ENCODE data around the gene OCSTAMP.

OCSTAMP gene

GRCh38 chr20:46551522-46552381 lies 1.3 kb upstream of the OCSTAMP start:
- Histone ChIP-seq H3K36me3 (replicated peaks; ENCODE audit: low read depth, low read length) (no peaks in the 10 kb centered on the region), H3K4me3 (ENCODE audit: low read length) (no peak overlapping the region), H3K9ac (ENCODE audit: low read length) (no peak overlapping the region), H2AFZ (ENCODE audit: low read depth, low read length) (no peak overlapping the region), H3K9me3 (ENCODE audit: insufficient read depth, low read length) (no peaks in the 10 kb centered on the region), H3K27ac (ENCODE audit: low read length) (no peak overlapping the region), H3K4me1 (ENCODE audit: low read length) (peaks cover 17% of the 10 kb centered on the region), H3K4me2 (ENCODE audit: low read length) (no peak overlapping the region), H4K20me1 (ENCODE audit: insufficient read depth, low read length) (no peaks in the 10 kb centered on the region), H3K79me2 (ENCODE audit: low read length) (no peaks in the 10 kb centered on the region), H3K27me3 (ENCODE audit: low read depth, low read length) (peaks cover 33% of the 10 kb centered on the region)
- TF ChIP-seq EZH2phosphoT487 (IDR thresholded peaks at IDR 0.05; ENCODE audit: low read depth) (no peak), CTCF (IDR thresholded peaks at IDR 0.05; ENCODE audit: low read depth, low read length) (no peak)

- Histone ChIP-seq H3K27ac (ENCODE audit: low read length) (no peak overlapping the region), H3K79me2 (ENCODE audit: low read length) (no peaks in the 10 kb centered on the region), H3K9me3 (ENCODE audit: insufficient read depth, low read length) (no peaks in the 10 kb centered on the region), H3K4me1 (ENCODE audit: low read length) (peaks cover 25% of the 10 kb centered on the region), H4K20me1 (ENCODE audit: insufficient read depth, low read length) (0 out of 2 replicates have a peak, but pooled peaks cover 3% of the 10 kb centered on the region), H3K4me3 (ENCODE audit: low read length) (no peak overlapping the region), H2AFZ (ENCODE audit: low read depth, low read length) (no peak overlapping the region), H3K9ac (ENCODE audit: low read length) (no peak overlapping the region), H3K36me3 (replicated peaks; ENCODE audit: low read depth, low read length) (no peaks in the 10 kb centered on the region), H3K27me3 (ENCODE audit: low read depth, low read length) (peaks cover 24% of the 10 kb centered on the region; the same call in 1 of the 2 replicates), H3K4me2 (ENCODE audit: low read length) (no peak overlapping the region)
- no peak for TF ChIP-seq CTCF (IDR thresholded peaks at IDR 0.05; ENCODE audit: low read depth, low read length)
- no peak for TF ChIP-seq EZH2phosphoT487 (IDR thresholded peaks at IDR 0.05; ENCODE audit: low read depth)
These were observed 1.1 kb downstream of the OCSTAMP start for GRCh38 chr20:46549188-46549972.

GRCh38 chr20:46548688-46549087 lies 1.8 kb downstream of the OCSTAMP start:
- Histone ChIP-seq H3K4me1 (ENCODE audit: low read length) (peaks cover 25% of the 10 kb centered on the region), H4K20me1 (ENCODE audit: insufficient read depth, low read length) (0 out of 2 replicates have a peak, but pooled peaks cover 3% of the 10 kb centered on the region), H3K4me3 (ENCODE audit: low read length) (no peak overlapping the region), H3K36me3 (replicated peaks; ENCODE audit: low read depth, low read length) (no peaks in the 10 kb centered on the region), H3K4me2 (ENCODE audit: low read length) (no peak overlapping the region), H3K27me3 (ENCODE audit: low read depth, low read length) (peaks cover 24% of the 10 kb centered on the region; the same call in 1 of the 2 replicates), H2AFZ (ENCODE audit: low read depth, low read length) (no peak overlapping the region), H3K9me3 (ENCODE audit: insufficient read depth, low read length) (no peaks in the 10 kb centered on the region), H3K9ac (ENCODE audit: low read length) (no peak overlapping the region), H3K27ac (ENCODE audit: low read length) (no peak overlapping the region), H3K79me2 (ENCODE audit: low read length) (no peaks in the 10 kb centered on the region)
- TF ChIP-seq EZH2phosphoT487 (IDR thresholded peaks at IDR 0.05; ENCODE audit: low read depth), result no peak

GRCh38 chr20:46547995-46548394 lies 2.5 kb downstream of the OCSTAMP start:
- Histone ChIP-seq H4K20me1 (ENCODE audit: insufficient read depth, low read length) (0 out of 2 replicates have a peak, but pooled peaks cover 3% of the 10 kb centered on the region), H3K79me2 (ENCODE audit: low read length) (no peaks in the 10 kb centered on the region), H3K9ac (ENCODE audit: low read length) (no peak overlapping the region), H3K27me3 (ENCODE audit: low read depth, low read length) (peaks cover 24% of the 10 kb centered on the region; the same call in 1 of the 2 replicates), H2AFZ (ENCODE audit: low read depth, low read length) (no peak overlapping the region), H3K27ac (ENCODE audit: low read length) (no peak overlapping the region), H3K36me3 (replicated peaks; ENCODE audit: low read depth, low read length) (no peaks in the 10 kb centered on the region), H3K4me1 (ENCODE audit: low read length) (peaks cover 20% of the 10 kb centered on the region), H3K4me2 (ENCODE audit: low read length) (no peak overlapping the region), H3K4me3 (ENCODE audit: low read length) (no peak overlapping the region), H3K9me3 (ENCODE audit: insufficient read depth, low read length) (no peaks in the 10 kb centered on the region)
- no peak for TF ChIP-seq CTCF (IDR thresholded peaks at IDR 0.05; ENCODE audit: low read depth, low read length)
- TF ChIP-seq EZH2phosphoT487 (IDR thresholded peaks at IDR 0.05; ENCODE audit: low read depth), result no peak
